Neural cell (in vitro differentiated cells): ENCODE results near the gene B4GALT5. TPM values are rescaled to one million over a fixed set of nuclear protein-coding genes. Genes with fewer than 3 reads are reported as not detected.

Source experiments
- H2AFZ ChIP-seq: fragments of 200-600, 300-800 bp; sonication (generic), shearing (Covaris generic); 2 replicates; pipeline ENCODE4 v1.6.0; 2014; ENCODE audit warnings: low read depth, mild to moderate bottlenecking, antibody characterized with exemption, low read length, moderate library complexity
- H3F3A ChIP-seq: fragments of 200-600 bp; shearing (Covaris generic); 2 replicates; pipeline ENCODE4 v1.6.1; 2016; ENCODE audit warnings: mild to moderate bottlenecking, moderate library complexity, mixed read lengths, antibody characterized with exemption, low read length; ENCODE audit not compliant: insufficient read depth, poor library complexity, severe bottlenecking
- H3K27ac ChIP-seq: fragments of 200-600, 300-800 bp; sonication (generic), shearing (Covaris generic); 2 replicates; pipeline ENCODE4 v1.5.1; 2014; ENCODE audit warnings: mild to moderate bottlenecking, low read length, moderate library complexity
- H3K27me3 ChIP-seq: fragments of 300-800, 200-600 bp; sonication (generic), shearing (Covaris generic); 2 replicates; pipeline ENCODE4 v1.6.0; 2014; ENCODE audit warnings: mild to moderate bottlenecking, low read depth, low read length, moderate library complexity; ENCODE audit not compliant: insufficient read depth
- H3K36me3 ChIP-seq: fragments of 300-800, 200-600 bp; sonication (generic), shearing (Covaris generic); 2 replicates; pipeline ENCODE4 v1.5.1; 2014; ENCODE audit warnings: mild to moderate bottlenecking, antibody characterized with exemption, low read length, moderate library complexity; ENCODE audit not compliant: insufficient read depth
- H3K4me2 ChIP-seq: fragments of 300-800, 200-600 bp; sonication (generic), shearing (Covaris generic); 2 replicates; pipeline ENCODE4 v1.6.0; 2014; ENCODE audit warnings: mild to moderate bottlenecking, low read length
- H3K4me3 ChIP-seq: fragments of 300-800, 200-600 bp; sonication (generic), shearing (Covaris generic); 2 replicates; pipeline ENCODE4 v1.5.1; 2014; ENCODE audit warnings: mild to moderate bottlenecking, low read length, moderate library complexity
- H3K79me2 ChIP-seq: fragments of 200-600 bp; shearing (Covaris generic); replicated peaks from 2 replicates; pipeline ENCODE4 v1.6.0; 2014; ENCODE audit warnings: mild to moderate bottlenecking, low read length, moderate library complexity; ENCODE audit not compliant: insufficient read depth
- H3K9ac ChIP-seq: fragments of 300-800, 200-600 bp; sonication (generic), shearing (Covaris generic); 2 replicates; pipeline ENCODE4 v1.6.1; 2016; ENCODE audit warnings: mild to moderate bottlenecking, low read length, mixed read lengths
- H3K9me2 ChIP-seq: fragments of 200-600 bp; shearing (Covaris generic); 2 replicates; pipeline ENCODE4 v1.6.1; 2016; ENCODE audit warnings: mild to moderate bottlenecking, low read length, mixed read lengths; ENCODE audit not compliant: insufficient read depth
- H3K9me3 ChIP-seq: fragments of 200-600, 300-800 bp; sonication (generic), shearing (Covaris generic); 2 replicates; pipeline ENCODE4 v1.6.1; 2016; ENCODE audit warnings: mild to moderate bottlenecking, mixed run types, low read length, moderate library complexity, mixed read lengths
- H4K20me1 ChIP-seq: fragments of 200-600 bp; shearing (Covaris generic); 2 replicates; pipeline ENCODE4 v1.6.1; 2016; ENCODE audit warnings: mild to moderate bottlenecking, mixed run types; ENCODE audit not compliant: insufficient read depth
- EP300 ChIP-seq: fragments of 450-650 bp; conservative IDR thresholded peaks from 2 replicates; pipeline ENCODE4 v1.6.1; 2014; ENCODE audit warnings: antibody characterized with exemption, mild to moderate bottlenecking, moderate library complexity; ENCODE audit not compliant: poor library complexity, severe bottlenecking
- EZH2 ChIP-seq: fragments of 200-600, 300-800 bp; shearing (Covaris generic), sonication (generic); IDR thresholded peaks from 2 replicates; pipeline ENCODE4 v1.6.1; 2014; ENCODE audit warnings: antibody characterized with exemption, low read length, borderline replicate concordance, mild to moderate bottlenecking; ENCODE audit not compliant: insufficient read depth, poor library complexity, severe bottlenecking
- MXI1 ChIP-seq: fragments of 450-650 bp; conservative IDR thresholded peaks from 2 replicates; pipeline ENCODE4 v1.6.1; 2014; ENCODE audit warnings: antibody characterized with exemption, mild to moderate bottlenecking; ENCODE audit not compliant: poor library complexity, severe bottlenecking
- POLR2AphosphoS5 ChIP-seq: IDR thresholded peaks from 2 replicates; pipeline ENCODE4 v1.6.1; 2012
- RAD21 ChIP-seq: fragments of 450-650 bp; conservative IDR thresholded peaks from 2 replicates; pipeline ENCODE4 v1.6.1; 2014; ENCODE audit warnings: antibody characterized with exemption, mild to moderate bottlenecking, moderate library complexity
- REST ChIP-seq: IDR thresholded peaks from 2 replicates; pipeline ENCODE4 v1.6.1; 2012; ENCODE audit warnings: borderline replicate concordance
- SMC3 ChIP-seq: fragments of 450-650 bp; conservative IDR thresholded peaks from 2 replicates; pipeline ENCODE4 v1.6.1; 2014; ENCODE audit warnings: antibody characterized with exemption, mild to moderate bottlenecking, moderate library complexity; ENCODE audit not compliant: poor library complexity
- TAF1 ChIP-seq: IDR thresholded peaks from 2 replicates; pipeline ENCODE4 v1.6.1; 2012; ENCODE audit warnings: low read depth
- polyA plus RNA-seq: library from polyadenylated mRNA; depleted of rRNA; stranded (reverse); fragments of >200 nt; gene quantifications from 2 replicates; pipeline ENCODE4 v1.2.3, GENCODE V29; 2014
- TF ChIP-seq, protein P1 (sequence below): fragments of 450-650 bp; IDR thresholded peaks from 2 replicates; pipeline ENCODE4 v1.5.1; 2014; ENCODE audit warnings: antibody characterized with exemption, mild to moderate bottlenecking, moderate library complexity; ENCODE audit not compliant: poor library complexity, severe bottlenecking

The B4GALT5 gene
- polyA plus RNA-seq, 1 donor from 2014 or later = 34.7 TPM

GRCh38 chr20:49712118-49712517, 1.6 kb downstream of the B4GALT5 start:
- no peaks in the 10 kb centered on the region for H3K36me3 ChIP-seq
- H4K20me1 ChIP-seq = no peaks in the 10 kb centered on the region
- H3K9me3 ChIP-seq = no peaks in the 10 kb centered on the region
- peaks cover 44% of the 10 kb centered on the region for H3K79me2 ChIP-seq
- peak overlapping the region; percentile 92 for H3K9ac ChIP-seq
- peak overlapping the region; percentile 17 for H3K4me2 ChIP-seq
- H2AFZ ChIP-seq = no peak overlapping the region
- H3K27me3 ChIP-seq = no peaks in the 10 kb centered on the region
- H3K27ac ChIP-seq = no peak overlapping the region
- TF ChIP-seq EP300 (no peak), TAF1 (no peak), MXI1 (no peak), REST (no peak), EZH2 (no peak), SMC3 (no peak), POLR2AphosphoS5 (no peak), RAD21 (no peak)
- TF ChIP-seq, protein P1, sequence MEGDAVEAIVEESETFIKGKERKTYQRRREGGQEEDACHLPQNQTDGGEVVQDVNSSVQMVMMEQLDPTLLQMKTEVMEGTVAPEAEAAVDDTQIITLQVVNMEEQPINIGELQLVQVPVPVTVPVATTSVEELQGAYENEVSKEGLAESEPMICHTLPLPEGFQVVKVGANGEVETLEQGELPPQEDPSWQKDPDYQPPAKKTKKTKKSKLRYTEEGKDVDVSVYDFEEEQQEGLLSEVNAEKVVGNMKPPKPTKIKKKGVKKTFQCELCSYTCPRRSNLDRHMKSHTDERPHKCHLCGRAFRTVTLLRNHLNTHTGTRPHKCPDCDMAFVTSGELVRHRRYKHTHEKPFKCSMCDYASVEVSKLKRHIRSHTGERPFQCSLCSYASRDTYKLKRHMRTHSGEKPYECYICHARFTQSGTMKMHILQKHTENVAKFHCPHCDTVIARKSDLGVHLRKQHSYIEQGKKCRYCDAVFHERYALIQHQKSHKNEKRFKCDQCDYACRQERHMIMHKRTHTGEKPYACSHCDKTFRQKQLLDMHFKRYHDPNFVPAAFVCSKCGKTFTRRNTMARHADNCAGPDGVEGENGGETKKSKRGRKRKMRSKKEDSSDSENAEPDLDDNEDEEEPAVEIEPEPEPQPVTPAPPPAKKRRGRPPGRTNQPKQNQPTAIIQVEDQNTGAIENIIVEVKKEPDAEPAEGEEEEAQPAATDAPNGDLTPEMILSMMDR = no peak
- H3K9me2 ChIP-seq = no peaks in the 10 kb centered on the region
- H3K4me3 ChIP-seq = peak overlapping the region; percentile 94
- no peaks in the 10 kb centered on the region for H3F3A ChIP-seq

DNA sequence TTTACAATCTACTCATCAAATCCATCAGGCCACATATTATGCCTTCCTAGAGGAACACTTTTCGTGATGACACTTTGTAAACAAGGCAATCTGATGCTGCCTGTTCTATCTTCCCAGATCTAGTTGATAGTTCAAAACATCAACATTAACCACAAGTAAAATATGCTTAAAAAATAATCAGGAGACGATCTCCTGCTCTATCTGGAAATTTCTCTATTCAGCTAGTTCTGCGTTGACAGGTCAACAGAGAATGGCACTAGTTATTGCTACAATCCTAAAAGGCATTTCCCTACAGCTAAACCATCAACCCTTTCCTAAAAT, 2.1 kb downstream of the B4GALT5 start:
- Histone ChIP-seq H3F3A (no peaks in the 10 kb centered on the region), H3K9me3 (no peaks in the 10 kb centered on the region), H3K9me2 (no peaks in the 10 kb centered on the region), H3K79me2 (peaks cover 47% of the 10 kb centered on the region), H3K4me2 (peak overlapping the region; percentile 17), H3K4me3 (peak overlapping the region; percentile 94), H3K27ac (no peak overlapping the region), H3K9ac (no peak overlapping the region), H4K20me1 (no peaks in the 10 kb centered on the region), H3K27me3 (no peaks in the 10 kb centered on the region), H2AFZ (no peak overlapping the region), H3K36me3 (no peaks in the 10 kb centered on the region)
- no peak for TF ChIP-seq REST
- TF ChIP-seq, protein P1 = no peak
- TF ChIP-seq MXI1 = no peak
- no peak for TF ChIP-seq TAF1
- TF ChIP-seq EZH2 = no peak
- TF ChIP-seq POLR2AphosphoS5 = no peak
- no peak for TF ChIP-seq RAD21
- no peak for TF ChIP-seq SMC3
